ENCODE measurements around the gene STK39.

The STK39 gene

GRCh38 chr2:168256448-168256847 is 9.1 kb upstream of the STK39 start:
- H3K27me3 ChIP-seq (ENCODE audit: control insufficient read depth, insufficient read depth, low read length), result no peaks in the 10 kb centered on the region
- DNase-seq (ENCODE audit: low read depth, low spot score), result no peak
- no peaks in the 10 kb centered on the region; the same call in 1 of the 2 replicates for H3K9me3 ChIP-seq (ENCODE audit: control insufficient read depth, insufficient read depth, low read length)
- H3K27ac ChIP-seq (ENCODE audit: low read length), result no peak overlapping the region
- H3K36me3 ChIP-seq (ENCODE audit: control insufficient read depth, insufficient read depth, low read length), result no peaks in the 10 kb centered on the region
- H3K4me1 ChIP-seq (ENCODE audit: control insufficient read depth, insufficient read depth, low read length), result no peaks in the 10 kb centered on the region
- no peak overlapping the region for H3K4me3 ChIP-seq (ENCODE audit: low read length)
- no CpG with 5 or more reads among the region's 2 CpGs for WGBS (ENCODE audit: insufficient coverage, insufficient read length)

DNA sequence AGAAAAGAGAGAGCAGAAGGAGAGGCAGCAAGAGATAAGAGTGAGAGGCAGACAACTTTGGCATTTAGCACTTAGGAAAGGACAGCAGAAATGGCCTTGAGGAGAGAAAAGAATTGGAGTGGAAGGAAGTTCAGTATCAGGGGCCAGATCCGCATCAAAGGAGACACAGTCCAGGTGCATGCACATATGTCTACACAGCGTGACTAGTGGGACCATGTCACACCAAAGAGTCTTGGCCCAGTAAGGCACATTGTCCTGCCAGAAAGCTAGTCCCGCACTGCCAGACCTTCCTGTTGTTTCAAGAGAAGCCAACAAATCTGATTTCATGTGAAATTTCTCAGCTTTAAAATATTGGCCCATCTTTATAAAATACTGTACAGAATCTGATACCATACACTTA is 8.5 kb upstream of the STK39 start:
- no CpG with 5 or more reads among the region's 3 CpGs for WGBS (ENCODE audit: insufficient coverage, insufficient read length)

DNA sequence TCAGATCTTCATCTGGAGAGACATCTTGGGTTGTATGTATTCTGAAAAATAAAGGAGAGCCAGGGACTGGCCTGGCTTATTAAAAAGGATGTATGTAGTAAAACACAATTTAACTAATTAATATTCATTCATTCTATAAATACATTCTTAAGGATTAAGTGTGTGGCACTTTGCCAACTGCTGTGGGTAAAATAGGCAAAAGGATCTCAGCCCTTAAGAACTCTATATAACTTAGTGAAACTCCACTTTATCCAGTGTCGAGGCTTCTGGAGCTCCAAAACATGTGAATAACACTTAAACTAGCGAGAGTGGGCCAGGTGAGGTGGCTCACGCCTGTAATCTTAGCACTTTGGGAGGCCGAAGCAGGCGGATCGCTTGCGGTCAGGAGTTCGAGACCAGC is 7.7 kb upstream of the STK39 start:
- Histone ChIP-seq H3K4me1 (ENCODE audit: control insufficient read depth, insufficient read depth, low read length) (no peaks in the 10 kb centered on the region), H3K9me3 (ENCODE audit: control insufficient read depth, insufficient read depth, low read length) (no peaks in the 10 kb centered on the region; the same call in 1 of the 2 replicates), H3K4me3 (ENCODE audit: low read length) (no peak overlapping the region), H3K27me3 (ENCODE audit: control insufficient read depth, insufficient read depth, low read length) (no peaks in the 10 kb centered on the region), H3K36me3 (ENCODE audit: control insufficient read depth, insufficient read depth, low read length) (no peaks in the 10 kb centered on the region), H3K27ac (ENCODE audit: low read length) (no peak overlapping the region)
- no CpG with 5 or more reads among the region's 8 CpGs for WGBS (ENCODE audit: insufficient coverage, insufficient read length)
- no peak for DNase-seq (ENCODE audit: low read depth, low spot score)

More for the DNA sequence above, 8.5 kb upstream of the STK39 start:
- no peaks in the 10 kb centered on the region; the same call in 1 of the 2 replicates for H3K9me3 ChIP-seq (ENCODE audit: control insufficient read depth, insufficient read depth, low read length)
- no peak overlapping the region for H3K4me3 ChIP-seq (ENCODE audit: low read length)
- H3K4me1 ChIP-seq (ENCODE audit: control insufficient read depth, insufficient read depth, low read length), result no peaks in the 10 kb centered on the region
- no peaks in the 10 kb centered on the region for H3K36me3 ChIP-seq (ENCODE audit: control insufficient read depth, insufficient read depth, low read length)
- no peaks in the 10 kb centered on the region for H3K27me3 ChIP-seq (ENCODE audit: control insufficient read depth, insufficient read depth, low read length)
- DNase-seq (ENCODE audit: low read depth, low spot score), result no peak
- no peak overlapping the region for H3K27ac ChIP-seq (ENCODE audit: low read length)

DNA sequence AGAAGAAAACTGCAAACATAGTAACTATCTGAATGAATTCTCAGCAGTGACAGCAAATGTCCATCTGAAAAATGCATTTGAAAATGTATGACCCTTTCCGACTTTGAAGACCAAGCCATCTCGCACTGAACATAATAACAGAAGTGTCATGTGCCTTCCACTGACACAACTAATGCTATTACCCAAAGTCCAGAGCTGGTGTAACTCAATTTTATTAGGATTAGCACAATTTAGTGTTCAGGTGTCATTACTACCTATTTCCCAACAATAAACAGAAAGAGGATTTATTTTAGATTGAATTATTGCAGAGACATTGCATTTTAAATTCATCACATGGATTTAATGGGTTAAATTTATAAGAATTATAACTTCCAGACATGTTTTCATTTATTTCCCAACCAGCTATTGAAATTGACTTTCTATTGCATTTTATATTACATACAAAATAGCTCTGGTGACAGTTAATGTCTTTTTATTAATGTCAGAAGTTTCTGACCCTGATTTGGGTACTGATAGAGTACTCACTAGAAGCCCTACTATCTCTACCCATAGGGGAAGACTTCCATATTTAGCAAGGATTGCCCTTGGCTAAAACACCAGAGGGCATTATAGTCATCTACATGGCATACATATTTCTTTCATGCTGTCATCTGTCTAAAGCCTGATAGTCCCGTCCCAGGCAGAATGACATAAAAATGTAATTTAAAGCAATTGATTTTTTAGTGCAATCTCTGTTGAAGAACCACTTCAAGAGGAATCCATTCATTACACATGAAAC is 7.0 kb upstream of the STK39 start:
- no peaks in the 10 kb centered on the region for H3K9me3 ChIP-seq (ENCODE audit: control insufficient read depth, insufficient read depth, low read length)
- no peaks in the 10 kb centered on the region for H3K36me3 ChIP-seq (ENCODE audit: control insufficient read depth, insufficient read depth, low read length)
- no peak for DNase-seq (ENCODE audit: low read depth, low spot score)
- no peaks in the 10 kb centered on the region for H3K27me3 ChIP-seq (ENCODE audit: control insufficient read depth, insufficient read depth, low read length)
- no CpG with 5 or more reads among the region's 3 CpGs for WGBS (ENCODE audit: insufficient coverage, insufficient read length)
- H3K4me1 ChIP-seq (ENCODE audit: control insufficient read depth, insufficient read depth, low read length), result no peaks in the 10 kb centered on the region
- H3K4me3 ChIP-seq (ENCODE audit: low read length), result no peak overlapping the region
- H3K27ac ChIP-seq (ENCODE audit: low read length), result no peak overlapping the region

GRCh38 chr2:168253379-168253778 is 6.0 kb upstream of the STK39 start:
- DNase-seq (ENCODE audit: low read depth, low spot score), result no peak
- no peaks in the 10 kb centered on the region for H3K9me3 ChIP-seq (ENCODE audit: control insufficient read depth, insufficient read depth, low read length)

GRCh38 chr2:168252976-168253375 is 5.6 kb upstream of the STK39 start:
- no peak for DNase-seq (ENCODE audit: low read depth, low spot score)
- Histone ChIP-seq H3K9me3 (ENCODE audit: control insufficient read depth, insufficient read depth, low read length) (no peaks in the 10 kb centered on the region), H3K27ac (ENCODE audit: low read length) (no peak overlapping the region), H3K4me3 (ENCODE audit: low read length) (no peak overlapping the region), H3K27me3 (ENCODE audit: control insufficient read depth, insufficient read depth, low read length) (no peaks in the 10 kb centered on the region), H3K36me3 (ENCODE audit: control insufficient read depth, insufficient read depth, low read length) (no peaks in the 10 kb centered on the region), H3K4me1 (ENCODE audit: control insufficient read depth, insufficient read depth, low read length) (no peaks in the 10 kb centered on the region)

More at GRCh38 chr2:168253379-168253778, 6.0 kb upstream of the STK39 start:
- Histone ChIP-seq H3K36me3 (ENCODE audit: control insufficient read depth, insufficient read depth, low read length) (no peaks in the 10 kb centered on the region), H3K27me3 (ENCODE audit: control insufficient read depth, insufficient read depth, low read length) (no peaks in the 10 kb centered on the region), H3K4me1 (ENCODE audit: control insufficient read depth, insufficient read depth, low read length) (no peaks in the 10 kb centered on the region), H3K27ac (ENCODE audit: low read length) (no peak overlapping the region), H3K4me3 (ENCODE audit: low read length) (no peak overlapping the region)
- no CpG with 5 or more reads among the region's 2 CpGs for WGBS (ENCODE audit: insufficient coverage, insufficient read length)

- Histone ChIP-seq H3K4me1 (ENCODE audit: control insufficient read depth, insufficient read depth, low read length) (no peaks in the 10 kb centered on the region), H3K36me3 (ENCODE audit: control insufficient read depth, insufficient read depth, low read length) (no peaks in the 10 kb centered on the region), H3K9me3 (ENCODE audit: control insufficient read depth, insufficient read depth, low read length) (no peaks in the 10 kb centered on the region), H3K27me3 (ENCODE audit: control insufficient read depth, insufficient read depth, low read length) (no peaks in the 10 kb centered on the region), H3K4me3 (ENCODE audit: low read length) (peak overlapping the region; percentile 78), H3K27ac (ENCODE audit: low read length) (no peak overlapping the region)
- no peak for DNase-seq (ENCODE audit: low read depth, low spot score)
- WGBS (ENCODE audit: insufficient coverage, insufficient read length), result no CpG with 5 or more reads among the region's 95 CpGs
Observed at GRCh38 chr2:168246483-168247340, 683 bp downstream of the STK39 start.

DNA sequence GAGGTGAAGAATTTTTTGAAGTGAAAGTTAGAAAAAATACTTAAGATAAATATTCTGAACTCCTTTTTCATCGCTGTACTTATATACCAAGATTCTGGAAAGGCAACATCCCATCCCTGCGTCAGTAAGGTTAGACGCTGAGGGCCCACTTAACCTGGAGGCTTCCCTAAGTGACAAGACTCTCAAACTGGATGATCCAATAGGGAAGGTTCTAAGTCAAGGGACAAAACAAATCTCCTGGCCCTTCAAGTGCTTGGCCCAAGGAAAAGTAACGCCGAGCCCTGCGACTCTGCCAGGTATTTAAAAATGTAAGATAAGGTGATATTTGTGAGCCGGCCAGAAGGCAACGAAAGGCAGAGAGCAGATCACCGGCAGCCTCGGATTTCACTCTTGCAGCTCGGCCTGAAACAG is 1.3 kb downstream of the STK39 start:
- no peaks in the 10 kb centered on the region for H3K4me1 ChIP-seq (ENCODE audit: control insufficient read depth, insufficient read depth, low read length)
- H3K9me3 ChIP-seq (ENCODE audit: control insufficient read depth, insufficient read depth, low read length), result no peaks in the 10 kb centered on the region
- no peaks in the 10 kb centered on the region for H3K36me3 ChIP-seq (ENCODE audit: control insufficient read depth, insufficient read depth, low read length)
- no peaks in the 10 kb centered on the region for H3K27me3 ChIP-seq (ENCODE audit: control insufficient read depth, insufficient read depth, low read length)
- no peak for DNase-seq (ENCODE audit: low read depth, low spot score)
- H3K27ac ChIP-seq (ENCODE audit: low read length), result no peak overlapping the region
- H3K4me3 ChIP-seq (ENCODE audit: low read length), result peak overlapping the region; percentile 78; the same call in 1 of the 2 replicates
- no CpG with 5 or more reads among the region's 11 CpGs for WGBS (ENCODE audit: insufficient coverage, insufficient read length)

GRCh38 chr2:168245074-168245825 is 2.1 kb downstream of the STK39 start:
- no CpG with 5 or more reads among the region's 7 CpGs for WGBS (ENCODE audit: insufficient coverage, insufficient read length)
- Histone ChIP-seq H3K9me3 (ENCODE audit: control insufficient read depth, insufficient read depth, low read length) (no peaks in the 10 kb centered on the region), H3K36me3 (ENCODE audit: control insufficient read depth, insufficient read depth, low read length) (no peaks in the 10 kb centered on the region), H3K4me3 (ENCODE audit: low read length) (no peak overlapping the region), H3K4me1 (ENCODE audit: control insufficient read depth, insufficient read depth, low read length) (peaks cover 3% of the 10 kb centered on the region; the same call in 1 of the 2 replicates), H3K27me3 (ENCODE audit: control insufficient read depth, insufficient read depth, low read length) (no peaks in the 10 kb centered on the region), H3K27ac (ENCODE audit: low read length) (no peak overlapping the region)
- no peak for DNase-seq (ENCODE audit: low read depth, low spot score)

GRCh38 chr2:168244318-168244717 is 3.1 kb downstream of the STK39 start:
- Histone ChIP-seq H3K27ac (ENCODE audit: low read length) (no peak overlapping the region), H3K4me3 (ENCODE audit: low read length) (no peak overlapping the region), H3K27me3 (ENCODE audit: control insufficient read depth, insufficient read depth, low read length) (no peaks in the 10 kb centered on the region), H3K36me3 (ENCODE audit: control insufficient read depth, insufficient read depth, low read length) (no peaks in the 10 kb centered on the region), H3K9me3 (ENCODE audit: control insufficient read depth, insufficient read depth, low read length) (no peaks in the 10 kb centered on the region), H3K4me1 (ENCODE audit: control insufficient read depth, insufficient read depth, low read length) (peaks cover 4% of the 10 kb centered on the region; the same call in 1 of the 2 replicates)
- DNase-seq (ENCODE audit: low read depth, low spot score), result no peak
- no CpG with 5 or more reads among the region's 8 CpGs for WGBS (ENCODE audit: insufficient coverage, insufficient read length)
